MM.1S (cell line): Measurements from ENCODE around the gene SEC23B.

Source experiments
- CTCF ChIP-seq: fragments of 300-600 bp; sonication (generic); IDR thresholded peaks from 2 replicates; pipeline ENCODE4 v1.5.1; 2016; ENCODE audit warnings: antibody characterized with exemption, low read length, mixed read lengths
- EZH2 ChIP-seq: fragments of 300-600 bp; sonication (generic); optimal IDR thresholded peaks from 2 replicates; pipeline ENCODE3; 2017; ENCODE audit warnings: low read depth, mild to moderate bottlenecking, antibody characterized with exemption, low read length, mixed read lengths

- TF ChIP-seq CTCF (no peak), EZH2 (no peak)
These were observed 102.0 kb downstream of the SEC23B start for GRCh38 chr20:18609741-18610140.
